DND-41 (cell line): Measurements from ENCODE around the gene PDZD4.

Experiments used
- CTCF ChIP-seq: IDR thresholded peaks from 2 replicates; pipeline ENCODE4 v1.5.1; 2012; ENCODE audit warnings: borderline replicate concordance, low read length, moderate library complexity, mild to moderate bottlenecking; ENCODE audit not compliant: poor library complexity, severe bottlenecking; ENCODE audit errors: extremely low read depth
- EZH2 ChIP-seq: IDR thresholded peaks from 3 replicates; pipeline ENCODE4 v1.6.1; 2012; ENCODE audit warnings: borderline replicate concordance, low read depth, mild to moderate bottlenecking, moderate library complexity, low read length, inconsistent platforms; ENCODE audit not compliant: severe bottlenecking

DNA sequence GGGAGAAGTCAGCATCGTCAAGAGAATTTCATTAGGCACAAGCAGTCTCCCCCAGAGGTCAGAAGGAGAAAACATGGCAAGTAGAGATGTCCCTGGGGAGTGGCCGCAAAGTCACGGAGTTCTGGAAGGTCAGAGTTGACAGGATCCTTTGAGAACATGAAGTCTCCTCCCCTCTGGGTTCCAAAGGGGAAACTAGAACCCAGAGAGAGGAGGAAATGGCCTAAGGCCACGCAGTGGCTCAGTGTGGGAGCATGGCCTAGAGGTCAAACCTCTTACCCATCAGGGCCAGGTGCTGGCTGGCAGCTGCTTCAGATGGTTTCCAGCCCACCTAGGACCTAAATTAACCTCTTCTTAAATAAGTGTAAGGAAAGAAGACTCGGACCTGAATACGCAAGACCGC lies 37.1 kb downstream of the PDZD4 start:
- no peak for TF ChIP-seq CTCF
- no peak for TF ChIP-seq EZH2
